K562 (cell line): Measurements from ENCODE around the gene KCNAB1.

Experiments used
- ADNP ChIP-seq: fragments of 200-800 bp; sonication (Bioruptor generic); IDR thresholded peaks from 2 replicates; pipeline ENCODE4 v1.6.1; 2016; ENCODE audit warnings: missing genetic modification characterization, missing compliant biosample characterization
- ARID4B ChIP-seq: sonication (generic); formaldehyde crosslinking; IDR thresholded peaks from 2 replicates; pipeline ENCODE4 v1.8.0; 2022; ENCODE audit warnings: mild to moderate bottlenecking, missing genetic modification reagents
- CBFB ChIP-seq: sonication (generic); formaldehyde crosslinking; IDR thresholded peaks from 2 replicates; pipeline ENCODE4 v1.4.0; 2020; ENCODE audit warnings: mild to moderate bottlenecking, missing genetic modification reagents
- CC2D1A ChIP-seq: fragments of 450-650 bp; IDR thresholded peaks from 2 replicates; pipeline ENCODE4 v1.6.1; 2017; ENCODE audit warnings: mild to moderate bottlenecking
- CREM ChIP-seq: IDR thresholded peaks from 2 replicates; pipeline ENCODE4 v1.6.1; 2014; ENCODE audit warnings: antibody characterized with exemption, low read depth
- FOXA1 ChIP-seq: fragments of 450-650 bp; IDR thresholded peaks from 2 replicates; pipeline ENCODE4 v1.6.1; 2016; ENCODE audit warnings: mild to moderate bottlenecking, borderline replicate concordance
- GABPA ChIP-seq: fragments of 200-800 bp; sonication (Bioruptor generic); conservative IDR thresholded peaks from 2 replicates; pipeline ENCODE4 v1.6.1; 2016; ENCODE audit warnings: low read depth, missing genetic modification characterization, missing compliant biosample characterization
- HDAC8 ChIP-seq: fragments of 450-650 bp; IDR thresholded peaks from 2 replicates; pipeline ENCODE4 v1.6.1; 2016; ENCODE audit warnings: mild to moderate bottlenecking, missing genetic modification characterization, moderate library complexity, missing compliant biosample characterization
- PHF20 ChIP-seq: fragments of 450-650 bp; IDR thresholded peaks from 2 replicates; pipeline ENCODE4 v1.6.1; 2018; ENCODE audit not compliant: partially characterized antibody
- TARDBP ChIP-seq: fragments of 450-650 bp; IDR thresholded peaks from 2 replicates; pipeline ENCODE4 v1.6.1; 2016
- TF ChIP-seq, protein P1 (sequence below), 3 experiments: IDR thresholded peaks in 2 of 3; conservative IDR thresholded peaks in 1 of 3; 2 replicates each; pipeline ENCODE4 v1.5.1; 2011 to 2012; ENCODE audit warnings: low read length in 3 of 3, mild to moderate bottlenecking in 3 of 3, control low read depth in 2 of 3, improper control_type of control experiment in 1 of 3, inconsistent platforms in 1 of 3, low read depth in 1 of 3, mixed read lengths in 1 of 3, moderate library complexity in 1 of 3; ENCODE audit not compliant: insufficient read depth in 2 of 3

DNA sequence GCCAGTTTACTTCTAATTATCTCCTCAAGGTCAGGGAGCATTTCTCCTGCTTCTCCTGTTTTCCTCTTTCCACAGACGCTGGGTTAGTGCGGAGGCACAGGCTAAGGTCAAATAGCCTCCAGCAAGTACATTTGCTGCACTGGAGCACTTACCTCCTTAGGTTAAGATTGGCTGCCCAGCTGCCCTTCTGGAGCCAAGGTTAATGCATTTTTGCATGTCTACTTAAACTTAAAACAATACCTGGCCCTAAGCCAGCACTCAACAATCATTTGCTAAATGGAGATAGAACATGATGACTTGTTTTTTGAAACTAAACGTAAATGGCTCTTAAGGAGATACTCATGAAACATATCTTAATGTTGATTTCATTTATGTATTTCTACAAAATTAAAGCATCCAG lies 351.1 kb downstream of the KCNAB1 start:
- TF ChIP-seq PHF20: no peak
- no peak for TF ChIP-seq GABPA (tag)
- TF ChIP-seq, protein P1, sequence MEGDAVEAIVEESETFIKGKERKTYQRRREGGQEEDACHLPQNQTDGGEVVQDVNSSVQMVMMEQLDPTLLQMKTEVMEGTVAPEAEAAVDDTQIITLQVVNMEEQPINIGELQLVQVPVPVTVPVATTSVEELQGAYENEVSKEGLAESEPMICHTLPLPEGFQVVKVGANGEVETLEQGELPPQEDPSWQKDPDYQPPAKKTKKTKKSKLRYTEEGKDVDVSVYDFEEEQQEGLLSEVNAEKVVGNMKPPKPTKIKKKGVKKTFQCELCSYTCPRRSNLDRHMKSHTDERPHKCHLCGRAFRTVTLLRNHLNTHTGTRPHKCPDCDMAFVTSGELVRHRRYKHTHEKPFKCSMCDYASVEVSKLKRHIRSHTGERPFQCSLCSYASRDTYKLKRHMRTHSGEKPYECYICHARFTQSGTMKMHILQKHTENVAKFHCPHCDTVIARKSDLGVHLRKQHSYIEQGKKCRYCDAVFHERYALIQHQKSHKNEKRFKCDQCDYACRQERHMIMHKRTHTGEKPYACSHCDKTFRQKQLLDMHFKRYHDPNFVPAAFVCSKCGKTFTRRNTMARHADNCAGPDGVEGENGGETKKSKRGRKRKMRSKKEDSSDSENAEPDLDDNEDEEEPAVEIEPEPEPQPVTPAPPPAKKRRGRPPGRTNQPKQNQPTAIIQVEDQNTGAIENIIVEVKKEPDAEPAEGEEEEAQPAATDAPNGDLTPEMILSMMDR (IDR thresholded peaks at IDR 0.05 in 2 of 3, conservative IDR thresholded peaks at IDR 0.05 in 1 of 3; ENCODE audit: insufficient read depth in 2 of 3, low read depth in 1 of 3, low read length in 3 of 3): no peak
- TF ChIP-seq CBFB (CRISPR knock-in tag): no peak
- no peak for TF ChIP-seq CC2D1A
- no peak for TF ChIP-seq ADNP (tag)
- TF ChIP-seq TARDBP: no peak
- TF ChIP-seq CREM: no peak
- no peak for TF ChIP-seq HDAC8 (tag)
- TF ChIP-seq FOXA1: no peak
- no peak for TF ChIP-seq ARID4B (CRISPR knock-in tag)
